H1 (cell line): ENCODE results near the gene RNF175. TPM values are rescaled to one million over a fixed set of nuclear protein-coding genes. Genes with fewer than 3 reads are reported as not detected.

Experiments
- CTCF ChIA-PET: fragments of 300-600 bp; sonication (Branson Sonifier 250); formaldehyde crosslinking; loops from one replicate; lab custom pipeline; 2021; ENCODE audit not compliant: partially characterized antibody; lab: Charles Lee
- POLR2A ChIA-PET: fragments of 300-600 bp; sonication (Branson Sonifier 250); formaldehyde crosslinking; loops from one replicate; lab custom pipeline; 2021; ENCODE audit warnings: inconsistent platforms; ENCODE audit not compliant: partially characterized antibody; lab: Charles Lee
- DNase-seq, 2 experiments: peaks; one replicate each; pipeline versions ENCODE4 v3.0.0 to v3.0.0-alpha.2; 2010 to 2022; ENCODE audit warnings: low spot score in 2 of 2, low read depth in 1 of 2, mixed read lengths in 1 of 2
- FAIRE-seq: peaks from 2 replicates; lab custom pipeline; 2011; peaks lifted over from hg19 to GRCh38; lab: Jason Lieb, UNC
- H2AFZ ChIP-seq: 2 replicates; pipeline ENCODE4 v1.8.1; 2012; ENCODE audit warnings: low read length, inconsistent platforms
- H2AK5ac ChIP-seq: 2 replicates; pipeline ENCODE4 v1.6.1; 2013; ENCODE audit warnings: low read depth, low read length
- H2BK120ac ChIP-seq: replicated peaks from 2 replicates; pipeline ENCODE3; 2013; ENCODE audit warnings: low read depth, low read length, inconsistent platforms
- H2BK12ac ChIP-seq: 2 replicates; pipeline ENCODE4 v1.6.1; 2013; ENCODE audit warnings: low read depth, low read length
- H2BK15ac ChIP-seq: 2 replicates; pipeline ENCODE4 v1.6.1; 2013; ENCODE audit warnings: low read length
- H2BK20ac ChIP-seq: 2 replicates; pipeline ENCODE4 v1.6.1; 2013; ENCODE audit warnings: low read length
- H2BK5ac ChIP-seq: 2 replicates; pipeline ENCODE4 v1.6.1; 2013; ENCODE audit warnings: low read depth, low read length
- H3K14ac ChIP-seq: 2 replicates; pipeline ENCODE4 v1.6.1; 2013; ENCODE audit warnings: inconsistent platforms; ENCODE audit not compliant: insufficient read length
- H3K18ac ChIP-seq: 2 replicates; pipeline ENCODE4 v1.6.1; 2013; ENCODE audit warnings: low read length; ENCODE audit errors: extremely low read depth
- H3K23ac ChIP-seq: 2 replicates; pipeline ENCODE4 v1.6.1; 2013; ENCODE audit warnings: inconsistent platforms; ENCODE audit not compliant: insufficient read length
- H3K23me2 ChIP-seq: 2 replicates; pipeline ENCODE4 v1.6.1; 2013; ENCODE audit warnings: low read depth, low read length
- H3K27ac ChIP-seq: 2 replicates; pipeline ENCODE4 v1.6.1; 2011; ENCODE audit warnings: low read depth, low read length, inconsistent platforms
- H3K27me3 ChIP-seq, 4 experiments: replicated peaks in 1 of 4; 1 replicate in 1 of 4; 2 replicates in 3 of 4; pipeline versions ENCODE4 v1.6.1 to v1.8.1; 2011 to 2013; ENCODE audit warnings: low read length in 3 of 4, mild to moderate bottlenecking in 3 of 4, inconsistent platforms in 2 of 4, mixed read lengths in 2 of 4, moderate library complexity in 1 of 4; ENCODE audit not compliant: control insufficient read depth in 3 of 4, insufficient read depth in 3 of 4; ENCODE audit errors: extremely low read depth in 1 of 4
- H3K36me3 ChIP-seq, 4 experiments: 2 replicates each; pipeline versions ENCODE4 v1.6.1 to v1.8.1; 2011 to 2013; ENCODE audit warnings: mild to moderate bottlenecking in 4 of 4, low read length in 3 of 4, moderate library complexity in 2 of 4, control low read depth in 1 of 4, inconsistent platforms in 1 of 4; ENCODE audit not compliant: insufficient read depth in 4 of 4, control insufficient read depth in 2 of 4
- H3K4ac ChIP-seq: replicated peaks from 2 replicates; pipeline ENCODE3; 2013; ENCODE audit warnings: low read length, low read depth, mixed read lengths, inconsistent platforms; ENCODE audit not compliant: insufficient read length
- H3K4me1 ChIP-seq, 4 experiments: replicated peaks in 1 of 4; 1 replicate in 1 of 4; 2 replicates in 3 of 4; pipeline versions ENCODE4 v1.6.1 to v1.8.1; 2011 to 2013; ENCODE audit warnings: low read length in 3 of 4, inconsistent platforms in 2 of 4, mixed read lengths in 1 of 4; ENCODE audit not compliant: insufficient read depth in 4 of 4, control insufficient read depth in 3 of 4
- H3K4me2 ChIP-seq, 2 experiments: 2 replicates each; pipeline versions ENCODE4 v1.6.1 to v1.8.1; 2011 to 2013; ENCODE audit warnings: low read depth in 2 of 2, low read length in 2 of 2, control low read depth in 1 of 2, inconsistent platforms in 1 of 2, mild to moderate bottlenecking in 1 of 2; ENCODE audit not compliant: insufficient read depth in 1 of 2
- H3K4me3 ChIP-seq, 4 experiments: fragments of 200-600, 300-600 bp in 1 of 4; sonication (generic), shearing (Covaris generic), sonication (Bioruptor Twin) in 1 of 4; 2 replicates each; pipeline versions ENCODE4 v1.5.1 to v1.8.1; 2011 to 2016; ENCODE audit warnings: low read length in 4 of 4, low read depth in 3 of 4, control low read depth in 2 of 4, inconsistent platforms in 2 of 4, mild to moderate bottlenecking in 2 of 4, mixed read lengths in 1 of 4, moderate library complexity in 1 of 4; ENCODE audit not compliant: insufficient read depth in 2 of 4; ENCODE audit errors: extremely low read depth in 1 of 4
- H3K56ac ChIP-seq: replicated peaks from 2 replicates; pipeline ENCODE3; 2013; ENCODE audit warnings: low read depth, mild to moderate bottlenecking, mixed read lengths, low read length, inconsistent platforms; ENCODE audit not compliant: insufficient read length
- H3K79me1 ChIP-seq: 2 replicates; pipeline ENCODE4 v1.6.1; 2013; ENCODE audit warnings: low read depth, low read length, control low read depth
- H3K79me2 ChIP-seq, 2 experiments: 2 replicates each; pipeline versions ENCODE4 v1.6.1 to v1.8.1; 2012 to 2013; ENCODE audit warnings: low read length in 2 of 2, mild to moderate bottlenecking in 2 of 2, inconsistent platforms in 1 of 2; ENCODE audit not compliant: insufficient read depth in 2 of 2, control insufficient read depth in 1 of 2
- H3K9ac ChIP-seq, 4 experiments: replicated peaks in 1 of 4; 1 replicate in 1 of 4; 2 replicates in 3 of 4; pipeline versions ENCODE4 v1.6.1 to v1.8.1; 2011 to 2013; ENCODE audit warnings: low read depth in 3 of 4, low read length in 3 of 4, control low read depth in 2 of 4, mild to moderate bottlenecking in 2 of 4, moderate library complexity in 2 of 4, inconsistent platforms in 1 of 4; ENCODE audit errors: extremely low read depth in 1 of 4
- H3K9me3 ChIP-seq, 2 experiments: 2 replicates each; pipeline versions ENCODE4 v1.6.1 to v1.8.1; 2012 to 2013; ENCODE audit warnings: mild to moderate bottlenecking in 2 of 2, moderate library complexity in 2 of 2, control low read depth in 1 of 2, inconsistent platforms in 1 of 2, low read depth in 1 of 2, low read length in 1 of 2, mixed read lengths in 1 of 2; ENCODE audit not compliant: insufficient read depth in 2 of 2
- H4K20me1 ChIP-seq, 2 experiments: replicated peaks in 1 of 2; 2 replicates each; pipeline versions ENCODE3 to v1.8.1; 2011 to 2013; ENCODE audit warnings: inconsistent platforms in 2 of 2, low read length in 2 of 2, mild to moderate bottlenecking in 1 of 2; ENCODE audit not compliant: insufficient read depth in 2 of 2, control insufficient read depth in 1 of 2
- H4K5ac ChIP-seq: 2 replicates; pipeline ENCODE4 v1.6.1; 2013; ENCODE audit warnings: low read length, low read depth, mixed read lengths, inconsistent platforms; ENCODE audit not compliant: insufficient read length
- H4K8ac ChIP-seq: 2 replicates; pipeline ENCODE4 v1.8.0; 2013; ENCODE audit warnings: mild to moderate bottlenecking, moderate library complexity, low read length, inconsistent platforms; ENCODE audit not compliant: insufficient read depth; ENCODE audit errors: extremely low read depth
- H4K91ac ChIP-seq: replicated peaks from 2 replicates; pipeline ENCODE3; 2013; ENCODE audit warnings: low read length, mixed read lengths, inconsistent platforms; ENCODE audit not compliant: insufficient read length
- BCL11A ChIP-seq, 2 experiments: IDR thresholded peaks; one replicate each; pipeline ENCODE4 v1.6.1; 2011; ENCODE audit warnings: low read depth in 2 of 2, low read length in 2 of 2, mild to moderate bottlenecking in 2 of 2
- CBX5 ChIP-seq: fragments of 300-800, 300-1000 bp; sonication (generic); IDR thresholded peaks from 2 replicates; pipeline ENCODE4 v1.7.1; 2016; ENCODE audit warnings: antibody characterized with exemption, low read length, low read depth
- CHD1 ChIP-seq: IDR thresholded peaks from 2 replicates; pipeline ENCODE4 v1.6.1; 2012; ENCODE audit warnings: low read depth, low read length, improper control_type of control experiment
- CHD2 ChIP-seq: IDR thresholded peaks from 2 replicates; pipeline ENCODE4 v1.6.1; 2012; ENCODE audit warnings: low read length, improper control_type of control experiment
- CREB1 ChIP-seq: IDR thresholded peaks from 2 replicates; pipeline ENCODE4 v1.6.1; 2012; ENCODE audit warnings: inconsistent platforms
- JUN ChIP-seq: IDR thresholded peaks from 2 replicates; pipeline ENCODE4 v1.6.1; 2011; ENCODE audit warnings: low read depth, mild to moderate bottlenecking, improper control_type of control experiment, low read length
- JUND ChIP-seq: IDR thresholded peaks from 2 replicates; pipeline ENCODE4 v1.6.1; 2011; ENCODE audit warnings: mild to moderate bottlenecking, improper control_type of control experiment, low read length
- RNF2 ChIP-seq: fragments of 200-900, 300-1000 bp; sonication (generic); IDR thresholded peaks from 2 replicates; pipeline ENCODE4 v1.7.1; 2016; ENCODE audit warnings: borderline replicate concordance, low read depth, mild to moderate bottlenecking, antibody characterized with exemption, low read length; ENCODE audit not compliant: poor library complexity, severe bottlenecking; ENCODE audit errors: missing control alignments
- SIN3A ChIP-seq, 2 experiments: IDR thresholded peaks in 1 of 2; conservative IDR thresholded peaks in 1 of 2; 2 replicates each; pipeline ENCODE4 v1.6.1; 2011 to 2012; ENCODE audit warnings: low read length in 2 of 2, improper control_type of control experiment in 1 of 2, low read depth in 1 of 2, mild to moderate bottlenecking in 1 of 2
- SUZ12 ChIP-seq: fragments of 200-600 bp; sonication (generic); IDR thresholded peaks from 2 replicates; pipeline ENCODE4 v1.6.1; 2012; ENCODE audit warnings: mild to moderate bottlenecking, inconsistent platforms, low read length, moderate library complexity, mixed read lengths
- TBP ChIP-seq: IDR thresholded peaks from 2 replicates; pipeline ENCODE4 v1.6.1; 2011; ENCODE audit warnings: low read depth, low read length, improper control_type of control experiment
- TEAD4 ChIP-seq: IDR thresholded peaks from 2 replicates; pipeline ENCODE4 v1.6.1; 2012; ENCODE audit warnings: low read depth, low read length, inconsistent platforms, mixed read lengths
- ZNF274 ChIP-seq: IDR thresholded peaks from 2 replicates; pipeline ENCODE4 v1.7.0; 2012; ENCODE audit warnings: low read length, borderline replicate concordance; ENCODE audit errors: extremely low read depth
- WGBS, 2 experiments: shearing (Covaris generic) in 1 of 2; methylation state at CpG; one replicate each; pipeline versions ENCODE4 v1.1.6 to v1.1.7; 2013 to 2015; ENCODE audit warnings: low lambda C conversion rate in 2 of 2, mixed read lengths in 2 of 2, inconsistent platforms in 1 of 2, low coverage in 1 of 2, missing lambda C conversion rate in 1 of 2; ENCODE audit not compliant: insufficient replicate concordance in 2 of 2, insufficient coverage in 1 of 2, insufficient read length in 1 of 2; ENCODE audit errors: extremely low coverage in 1 of 2, missing lambda C conversion rate in 1 of 2; 5-methylcytosine and 5-hydroxymethylcytosine counted together
- polyA plus RNA-seq, 7 experiments: library from polyadenylated mRNA; depleted of rRNA in 3 of 7; stranded (reverse) in 5 of 7; unstranded in 2 of 7; fragments of >200 nt in 5 of 7; fragments of 200-250 nt in 2 of 7; gene quantifications; 1 replicate in 5 of 7; 2 replicates in 1 of 7; 4 replicates in 1 of 7; pipeline versions ENCODE4 v1.2.1 to v1.2.3, GENCODE V29; 2011 to 2013; ENCODE audit warnings: missing spikeins in 2 of 7, mixed read lengths in 2 of 7
- total RNA-seq: library from RNA; stranded (reverse); fragmentation: NEBNext Ultra II Directional; extraction: Animal tissue kit (Norgen Biotek cat#: 25700); gene quantifications from 2 replicates; pipeline ENCODE4 v1.2.1, GENCODE V29; 2021
- TF ChIP-seq, protein P1 (sequence below): IDR thresholded peaks from 2 replicates; pipeline ENCODE4 v1.6.1; 2011; ENCODE audit warnings: low read depth, mild to moderate bottlenecking, low read length; ENCODE audit not compliant: insufficient read depth

RNF175 gene
- total and polyA plus RNA-seq, 2 of the 8 experiments (the other 6 are each of a cell fraction or from before 2014, with no cell fraction given) = 7.9 to 9.8 TPM

DNA sequence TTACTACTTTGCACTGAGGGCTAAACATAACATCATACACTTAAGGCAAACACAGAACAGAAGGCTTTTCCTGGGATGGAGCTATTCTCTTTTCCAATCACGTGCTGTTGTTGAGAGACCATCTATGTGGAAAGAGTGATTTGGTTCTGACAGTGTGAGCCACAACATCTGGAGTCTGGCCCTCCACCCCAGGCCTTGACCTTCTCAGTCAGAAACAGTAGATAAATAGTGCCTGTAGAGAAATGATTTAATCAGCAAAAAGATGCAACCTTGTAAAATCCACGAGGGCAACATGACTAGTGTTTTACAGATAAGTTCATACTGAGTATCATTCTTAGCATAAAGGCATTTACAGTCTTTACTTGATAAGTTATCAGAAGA lies 39.9 kb upstream of the RNF175 start:
- Histone ChIP-seq H3K4me3 (no peak overlapping the region), H2BK5ac (no peak overlapping the region), H3K18ac (no peak overlapping the region), H3K9me3 (no peaks in the 10 kb centered on the region), H3K4ac (no peak overlapping the region), H3K56ac (no peak overlapping the region), H3K23me2 (no peaks in the 10 kb centered on the region), H2AK5ac (no peak overlapping the region), H2BK20ac (no peak overlapping the region), H4K91ac (no peak overlapping the region), H2AFZ (no peak overlapping the region), H3K36me3 (no peaks in the 10 kb centered on the region), H3K79me2 (no peaks in the 10 kb centered on the region), H3K14ac (no peak overlapping the region), H4K20me1 (no peaks in the 10 kb centered on the region), H2BK12ac (no peak overlapping the region), H3K4me1 (no peaks in the 10 kb centered on the region), H3K79me1 (no peaks in the 10 kb centered on the region), H3K9ac (no peak overlapping the region), H3K4me2 (no peak overlapping the region), H2BK120ac (no peak overlapping the region), H3K27ac (no peak overlapping the region), H3K27me3 (no peaks in the 10 kb centered on the region), H3K23ac (no peak overlapping the region), H4K8ac (no peak overlapping the region), H4K5ac (no peak overlapping the region), H2BK15ac (no peak overlapping the region)
- CTCF ChIA-PET = interaction anchor here (1.2 to 1.5 kb wide), 3 partner anchors 9 to 283 kb away, joined by 4 to 5 read pairs (median 4); no protein-coding TSS in a partner anchor
- 79% methylated on average over 2 of the region's 2 CpGs; no CpG with 5 or more reads in 1 of the 2 experiments for WGBS, 2 experiments
- FAIRE-seq (no peak), DNase-seq (no peak)
- POLR2A ChIA-PET = interaction anchor here (1.1 to 1.3 kb wide), 3 partner anchors 12 to 17 kb away, joined by 3 read pairs; no protein-coding TSS in a partner anchor
- TF ChIP-seq, protein P1, sequence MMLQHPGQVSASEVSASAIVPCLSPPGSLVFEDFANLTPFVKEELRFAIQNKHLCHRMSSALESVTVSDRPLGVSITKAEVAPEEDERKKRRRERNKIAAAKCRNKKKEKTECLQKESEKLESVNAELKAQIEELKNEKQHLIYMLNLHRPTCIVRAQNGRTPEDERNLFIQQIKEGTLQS = no peak
- TF ChIP-seq BCL11A (IDR thresholded peaks at IDR 0.05; ENCODE audit: low read depth in 2 of 2, low read length in 2 of 2) (no peak), TEAD4 (no peak), JUND (no peak), ZNF274 (no peak), TBP (no peak), CHD2 (no peak), JUN (no peak), CHD1 (no peak), SIN3A (conservative IDR thresholded peaks at IDR 0.05 in 1 of 2, IDR thresholded peaks at IDR 0.05 in 1 of 2; ENCODE audit: low read depth in 1 of 2, low read length in 2 of 2) (no peak), CREB1 (no peak), SUZ12 (no peak), RNF2 (no peak), CBX5 (no peak)
